Mesothelial cell of epicardium (in vitro differentiated cells): ENCODE measurements around the gene JAG1. TPM values are rescaled to one million over a fixed set of nuclear protein-coding genes. Genes with fewer than 3 reads are reported as not detected.

Experiments
- DNase-seq, 2 experiments: peaks; one replicate each; pipeline ENCODE4 v3.0.0; 2021; ENCODE audit warnings: low spot score in 2 of 2; ENCODE audit not compliant: unreplicated experiment in 2 of 2
- H3K27ac Mint-ChIP-seq: 2 replicates; pipeline ENCODE4 v1.8.0; 2021; ENCODE audit warnings: mixed read lengths
- H3K27me3 Mint-ChIP-seq: 2 replicates; pipeline ENCODE4 v1.8.0; 2021; ENCODE audit warnings: low read depth, mixed read lengths
- H3K36me3 Mint-ChIP-seq: 2 replicates; pipeline ENCODE4 v1.8.0; 2021; ENCODE audit warnings: mixed read lengths
- H3K4me1 Mint-ChIP-seq: 2 replicates; pipeline ENCODE4 v1.8.0; 2021; ENCODE audit warnings: mixed read lengths
- H3K4me3 Mint-ChIP-seq: 2 replicates; pipeline ENCODE4 v1.8.0; 2021; ENCODE audit warnings: mild to moderate bottlenecking, moderate library complexity, mixed read lengths
- H3K9me3 Mint-ChIP-seq: 2 replicates; pipeline ENCODE4 v1.8.0; 2021; ENCODE audit warnings: mixed read lengths
- total RNA-seq: library from RNA; stranded (reverse); gene quantifications from 3 replicates; pipeline ENCODE4 v1.2.1, GENCODE V29; 2021
- TF ChIP-seq, protein P1 (sequence below): fragments of 200-600 bp; sonication (generic); IDR thresholded peaks from one replicate; pipeline ENCODE4 v1.5.0; 2021; ENCODE audit warnings: antibody characterized with exemption; ENCODE audit not compliant: unreplicated experiment

Gene JAG1
- total RNA-seq, 1 donor from 2014 or later = 70.9 TPM

DNA sequence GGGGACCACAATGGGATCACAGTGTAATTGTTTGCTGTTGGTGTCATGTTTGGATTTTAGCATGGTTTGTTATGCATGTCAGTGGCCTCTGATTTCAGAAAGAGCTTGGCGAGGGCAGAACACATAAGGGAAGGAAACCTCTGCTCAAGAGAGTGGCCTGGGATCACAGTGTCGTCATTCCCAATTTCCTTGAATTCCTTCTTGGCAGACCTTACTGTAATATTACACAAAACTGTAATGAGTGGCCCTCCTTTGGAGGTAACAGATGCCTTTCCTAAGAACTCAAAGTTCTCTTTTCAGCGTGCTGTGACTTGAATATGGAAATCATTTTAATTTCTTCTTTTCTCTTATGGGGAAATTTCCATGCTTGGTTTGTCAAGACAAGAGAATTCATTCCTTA, 46.9 kb downstream of the JAG1 start:
- H3K9me3 Mint-ChIP-seq = no peaks in the 10 kb centered on the region
- no peak overlapping the region for H3K4me3 Mint-ChIP-seq
- H3K36me3 Mint-ChIP-seq = no peaks in the 10 kb centered on the region
- H3K27ac Mint-ChIP-seq = peak overlapping the region; percentile 96
- peaks cover 86% of the 10 kb centered on the region for H3K4me1 Mint-ChIP-seq
- TF ChIP-seq, protein P1, sequence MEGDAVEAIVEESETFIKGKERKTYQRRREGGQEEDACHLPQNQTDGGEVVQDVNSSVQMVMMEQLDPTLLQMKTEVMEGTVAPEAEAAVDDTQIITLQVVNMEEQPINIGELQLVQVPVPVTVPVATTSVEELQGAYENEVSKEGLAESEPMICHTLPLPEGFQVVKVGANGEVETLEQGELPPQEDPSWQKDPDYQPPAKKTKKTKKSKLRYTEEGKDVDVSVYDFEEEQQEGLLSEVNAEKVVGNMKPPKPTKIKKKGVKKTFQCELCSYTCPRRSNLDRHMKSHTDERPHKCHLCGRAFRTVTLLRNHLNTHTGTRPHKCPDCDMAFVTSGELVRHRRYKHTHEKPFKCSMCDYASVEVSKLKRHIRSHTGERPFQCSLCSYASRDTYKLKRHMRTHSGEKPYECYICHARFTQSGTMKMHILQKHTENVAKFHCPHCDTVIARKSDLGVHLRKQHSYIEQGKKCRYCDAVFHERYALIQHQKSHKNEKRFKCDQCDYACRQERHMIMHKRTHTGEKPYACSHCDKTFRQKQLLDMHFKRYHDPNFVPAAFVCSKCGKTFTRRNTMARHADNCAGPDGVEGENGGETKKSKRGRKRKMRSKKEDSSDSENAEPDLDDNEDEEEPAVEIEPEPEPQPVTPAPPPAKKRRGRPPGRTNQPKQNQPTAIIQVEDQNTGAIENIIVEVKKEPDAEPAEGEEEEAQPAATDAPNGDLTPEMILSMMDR = no peak
- DNase-seq = no peak
- H3K27me3 Mint-ChIP-seq = no peaks in the 10 kb centered on the region

DNA sequence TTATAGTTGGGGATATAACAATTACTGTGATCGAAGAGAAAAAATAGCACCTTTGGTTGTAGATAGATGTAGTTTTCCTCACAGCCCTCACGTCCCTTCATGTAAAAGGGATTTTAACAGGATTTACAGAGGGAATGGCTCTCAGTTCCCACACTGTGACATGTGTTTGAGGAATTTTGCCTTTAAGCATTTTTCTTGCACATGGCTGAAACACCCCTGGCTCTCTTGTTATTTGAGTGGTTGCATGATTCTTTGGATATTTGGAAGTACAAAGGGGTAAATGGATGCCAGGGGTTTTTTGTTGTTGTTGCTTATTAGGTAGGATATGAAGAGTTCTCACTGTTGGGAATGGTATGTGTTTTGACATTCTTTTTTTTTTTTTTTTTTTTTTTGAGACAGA, 48.2 kb downstream of the JAG1 start:
- Mint-ChIP-seq H3K36me3 (no peaks in the 10 kb centered on the region), H3K27ac (peak overlapping the region; percentile 39), H3K4me3 (no peak overlapping the region), H3K27me3 (no peaks in the 10 kb centered on the region), H3K4me1 (peaks cover 87% of the 10 kb centered on the region), H3K9me3 (no peaks in the 10 kb centered on the region)
- no peak for DNase-seq
- TF ChIP-seq, protein P1 = no peak

DNA sequence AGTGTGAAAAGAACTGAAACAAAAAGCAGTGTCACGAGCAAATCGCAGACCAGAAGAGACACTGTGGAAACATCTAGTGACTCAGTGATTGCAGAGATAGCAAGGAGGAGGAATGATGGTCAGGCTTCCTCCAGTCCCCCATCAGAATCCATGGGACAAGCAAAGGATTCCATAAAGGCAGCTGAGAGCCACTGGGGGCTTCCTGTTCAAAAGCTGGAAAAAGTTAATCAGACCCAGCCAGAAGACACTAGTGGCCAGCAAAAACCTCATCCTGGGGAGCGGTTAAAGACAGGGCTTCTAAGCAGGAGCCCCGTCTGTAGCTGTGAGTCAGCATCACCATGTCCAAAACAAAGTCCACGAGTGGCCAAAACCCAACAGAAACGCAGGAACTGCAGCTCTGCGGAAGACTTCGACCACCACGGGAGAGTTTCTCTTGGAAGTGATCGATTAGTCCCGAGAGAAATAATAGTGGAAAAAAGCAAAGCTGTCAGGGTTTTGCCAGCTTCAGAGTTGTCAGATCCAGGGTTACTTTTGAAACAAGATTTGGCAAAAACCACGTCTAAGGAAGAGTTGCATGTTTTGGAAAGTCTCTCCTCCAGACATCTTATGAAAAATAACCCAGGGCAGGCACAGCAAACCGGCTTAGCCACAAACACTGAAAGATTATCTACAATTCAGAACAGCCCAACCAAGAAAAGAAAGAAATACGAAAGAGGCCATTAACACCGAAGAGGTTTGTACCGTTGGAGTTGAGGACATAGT, 51.0 kb downstream of the JAG1 start:
- H3K9me3 Mint-ChIP-seq = no peaks in the 10 kb centered on the region
- H3K27ac Mint-ChIP-seq = peak overlapping the region; percentile 64
- DNase-seq = no peak
- H3K4me3 Mint-ChIP-seq = no peak overlapping the region
- TF ChIP-seq, protein P1 = no peak
- H3K36me3 Mint-ChIP-seq = no peaks in the 10 kb centered on the region
- H3K27me3 Mint-ChIP-seq = no peaks in the 10 kb centered on the region
- peaks cover 75% of the 10 kb centered on the region for H3K4me1 Mint-ChIP-seq

DNA sequence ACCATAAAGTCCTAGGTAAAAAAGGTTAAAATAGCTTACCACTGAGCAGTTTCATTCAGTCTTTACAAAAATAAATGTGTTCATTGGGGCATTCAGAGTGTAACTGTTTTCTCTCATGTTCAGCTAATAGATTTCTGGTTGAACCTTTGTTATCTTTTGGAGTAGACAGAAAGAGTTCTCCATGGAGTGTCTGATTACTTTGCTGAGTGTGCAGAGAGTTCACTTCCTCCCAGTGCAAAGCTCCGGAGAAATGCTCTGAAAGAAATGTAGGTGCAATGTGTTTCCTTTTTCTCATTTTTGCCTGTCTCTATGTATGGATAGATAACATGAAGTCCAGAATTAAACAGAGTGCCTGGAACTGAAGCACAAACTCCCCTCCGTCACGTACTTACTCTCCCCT, 52.6 kb downstream of the JAG1 start:
- Mint-ChIP-seq H3K27me3 (no peaks in the 10 kb centered on the region), H3K36me3 (no peaks in the 10 kb centered on the region), H3K4me1 (peaks cover 58% of the 10 kb centered on the region), H3K4me3 (no peak overlapping the region), H3K27ac (peak overlapping the region; percentile 67), H3K9me3 (no peaks in the 10 kb centered on the region)
- TF ChIP-seq, protein P1 = no peak
- DNase-seq = no peak

DNA sequence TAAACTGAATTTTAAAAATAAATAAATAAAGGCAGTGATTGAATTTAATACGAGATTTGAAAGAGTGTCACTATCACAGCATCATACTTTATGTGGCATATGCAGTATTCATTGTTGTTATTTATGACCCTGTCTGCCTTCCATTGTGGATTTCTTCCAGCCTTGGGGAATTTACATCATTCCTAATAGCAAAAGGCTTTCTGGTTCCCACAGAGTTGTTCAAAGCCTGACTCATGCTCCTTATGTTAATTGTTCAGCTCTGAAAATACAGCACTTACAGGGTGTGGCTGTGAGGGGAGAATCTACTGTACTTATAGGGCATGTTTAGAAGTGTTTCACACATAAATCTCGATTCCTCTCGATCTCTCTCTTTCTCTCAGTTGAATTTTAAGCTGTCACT, 54.4 kb downstream of the JAG1 start:
- H3K4me3 Mint-ChIP-seq = no peak overlapping the region
- H3K27me3 Mint-ChIP-seq = no peaks in the 10 kb centered on the region
- TF ChIP-seq, protein P1 = no peak
- no peak for DNase-seq
- H3K4me1 Mint-ChIP-seq = peaks cover 48% of the 10 kb centered on the region
- peak overlapping the region; percentile 43 for H3K27ac Mint-ChIP-seq
- H3K36me3 Mint-ChIP-seq = no peaks in the 10 kb centered on the region
- no peaks in the 10 kb centered on the region for H3K9me3 Mint-ChIP-seq
